Measurements from ENCODE around the gene CDK11B.
A peak's percentile ranks its signal among the peaks of the same experiment; 100 is the strongest.

The CDK11B gene

GRCh38 chr1:1626207-1627141 lies 32.3 kb downstream of the CDK11B start:
- no peak for DNase-seq

DNA sequence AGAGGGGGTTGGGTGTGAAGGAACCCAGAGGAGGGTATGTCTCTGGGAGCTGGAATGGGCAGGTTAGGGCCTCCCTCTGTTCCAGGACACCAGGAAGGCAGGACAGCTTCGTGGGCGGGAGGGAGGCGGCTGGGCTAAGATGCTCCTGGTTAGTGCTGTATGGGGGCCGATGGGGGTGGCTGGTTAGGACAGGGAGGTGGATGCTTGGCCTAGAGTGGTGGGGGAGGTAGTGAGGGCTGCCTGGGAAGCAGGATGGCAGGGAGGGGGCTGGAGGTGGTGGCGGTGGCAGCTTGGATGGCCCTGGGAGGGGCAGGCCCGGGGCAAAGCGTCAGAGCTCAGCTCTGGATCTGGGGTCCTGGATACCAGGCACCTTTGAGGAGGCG lies 33.0 kb downstream of the CDK11B start:
- DNase-seq, result no peak

- DNase-seq, result no peak
Measured at GRCh38 chr1:1625404-1625775, 33.4 kb downstream of the CDK11B start.

- DNase-seq, result no peak
Measured at GRCh38 chr1:1624443-1625403, 34.1 kb downstream of the CDK11B start.

DNA sequence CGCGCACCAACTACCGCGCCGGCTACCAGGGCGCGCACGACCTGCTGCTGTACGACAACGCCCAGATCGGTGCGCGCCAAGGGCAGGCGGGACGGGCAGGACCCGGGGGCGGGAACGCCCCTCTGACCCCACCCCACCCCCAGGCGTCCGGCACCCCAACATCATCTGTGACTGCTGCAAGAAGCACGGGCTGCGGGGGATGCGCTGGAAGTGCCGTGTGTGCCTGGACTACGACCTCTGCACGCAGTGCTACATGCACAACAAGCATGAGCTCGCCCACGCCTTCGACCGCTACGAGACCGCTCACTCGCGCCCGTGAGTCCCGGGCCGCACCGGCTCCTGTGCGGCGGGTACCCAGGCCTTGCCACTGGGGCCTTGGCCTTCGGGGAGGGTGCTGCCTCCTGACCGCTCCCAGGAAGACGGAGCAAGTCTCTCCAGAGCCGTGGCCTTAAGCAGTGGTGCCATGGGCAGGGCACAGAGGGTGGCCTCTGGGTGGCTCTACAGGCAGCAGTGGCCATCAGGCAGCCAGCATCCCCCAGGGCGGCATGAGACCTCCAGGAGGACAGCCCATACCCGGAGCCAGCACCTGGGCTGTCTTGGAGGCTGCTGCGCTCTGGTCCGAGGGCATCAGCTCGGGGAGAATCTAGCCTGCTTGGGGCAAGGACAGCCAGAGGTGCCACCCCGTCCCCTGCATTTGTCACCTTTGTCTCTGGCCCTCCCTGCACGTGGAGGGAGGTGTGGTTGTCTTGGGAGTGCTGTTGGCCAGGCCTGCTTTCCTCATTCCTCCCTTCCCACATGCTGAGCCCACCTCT lies 35.0 kb downstream of the CDK11B start:
- no peak for DNase-seq

DNA sequence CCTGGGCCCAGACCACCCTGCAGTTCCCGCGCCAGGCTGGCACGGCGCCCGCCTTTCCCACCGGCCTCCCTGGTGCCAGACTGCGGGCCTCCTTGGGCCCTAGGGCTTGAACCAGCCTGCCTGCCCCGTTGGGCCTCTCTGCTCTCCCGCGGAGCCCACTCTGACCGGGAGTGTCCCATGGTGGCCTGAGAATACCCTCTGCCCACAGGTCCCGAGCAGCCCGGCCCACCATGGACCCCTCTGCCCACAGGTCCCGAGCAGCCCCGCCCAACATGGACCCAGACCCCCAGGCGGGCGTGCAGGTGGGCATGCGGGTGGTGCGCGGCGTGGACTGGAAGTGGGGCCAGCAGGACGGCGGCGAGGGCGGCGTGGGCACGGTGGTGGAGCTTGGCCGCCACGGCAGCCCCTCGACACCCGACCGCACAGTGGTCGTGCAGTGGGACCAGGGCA lies 35.6 kb downstream of the CDK11B start:
- no peak for DNase-seq

GRCh38 chr1:1622788-1623094 lies 36.1 kb downstream of the CDK11B start:
- DNase-seq, result no peak

DNA sequence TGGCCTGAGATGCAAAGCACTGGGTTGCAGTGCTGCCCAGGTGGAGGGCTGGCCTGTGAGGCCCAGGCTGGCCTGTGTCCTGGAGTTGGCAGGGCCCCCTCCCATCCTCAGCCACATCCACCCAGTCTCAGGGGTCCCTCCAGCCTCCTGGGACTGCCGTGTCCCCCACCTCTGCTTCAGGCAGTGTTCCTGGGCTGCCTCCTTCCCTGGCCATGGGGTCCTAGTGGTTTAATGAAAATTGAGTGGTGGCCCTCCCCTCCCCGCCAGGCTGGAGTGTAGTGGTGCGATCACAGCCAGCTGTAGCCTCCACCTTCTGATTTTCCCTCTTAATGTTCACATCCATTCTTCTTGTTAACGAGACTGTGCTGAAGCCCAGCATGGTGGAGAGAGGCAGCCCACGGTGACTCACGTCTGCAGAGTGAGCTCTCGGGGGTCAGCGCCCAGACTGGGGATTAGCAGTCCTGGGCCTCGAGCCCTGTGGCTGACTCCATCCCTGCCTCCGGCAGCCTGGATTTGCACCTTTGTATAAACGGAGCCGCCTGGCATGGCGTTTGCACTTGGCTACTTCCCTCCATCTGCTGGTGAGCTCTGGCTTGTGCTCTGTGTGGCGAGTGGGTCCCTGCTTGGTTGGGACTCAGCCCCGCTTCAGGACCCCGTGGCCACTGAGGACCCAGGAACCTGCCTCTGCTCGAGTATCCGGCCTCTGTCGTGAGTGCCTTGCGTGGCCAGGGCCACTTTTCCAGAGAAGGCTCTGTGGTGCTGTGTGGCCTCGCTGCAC lies 36.6 kb downstream of the CDK11B start:
- no peak for DNase-seq

GRCh38 chr1:1621173-1622009 lies 37.4 kb downstream of the CDK11B start:
- no peak for DNase-seq

DNA sequence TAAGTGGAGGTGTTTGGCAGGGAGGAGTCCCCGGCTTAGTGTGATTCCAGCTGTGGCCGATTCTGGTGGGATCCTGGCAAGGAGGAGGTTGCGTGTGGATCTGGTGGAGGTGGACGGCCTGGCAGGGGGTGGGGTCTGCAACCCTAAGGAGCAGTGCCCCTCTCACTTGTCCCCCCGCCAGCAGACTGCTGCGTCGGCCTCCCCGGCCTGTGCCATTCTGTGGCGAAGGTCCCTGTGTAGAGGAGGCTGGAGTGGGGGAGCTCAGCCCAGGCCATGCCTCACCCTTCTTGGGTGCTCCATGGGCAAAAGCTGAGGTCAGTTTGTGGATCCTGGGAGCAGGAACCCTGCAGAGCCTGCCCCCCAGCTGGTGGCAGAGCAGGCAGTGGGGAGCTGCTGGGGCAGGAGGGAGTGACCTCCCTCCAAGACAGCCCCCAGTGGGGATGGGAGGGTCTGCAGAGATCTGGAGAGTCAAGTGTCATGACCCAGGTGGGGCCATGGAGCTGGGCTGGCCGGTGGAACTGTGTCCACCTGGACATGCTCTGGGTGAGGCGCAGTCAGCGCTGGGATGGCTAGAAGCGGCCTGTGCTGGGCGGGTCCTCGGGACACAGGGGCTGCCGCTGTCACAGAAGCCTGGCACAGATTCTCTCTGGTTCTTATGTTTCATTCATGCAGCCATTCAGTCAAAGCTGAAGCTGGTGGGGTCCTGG lies 38.2 kb downstream of the CDK11B start:
- DNase-seq, result no peak

GRCh38 chr1:1619917-1620361 lies 38.9 kb downstream of the CDK11B start:
- DNase-seq, result no peak

GRCh38 chr1:1618396-1619068 lies 40.3 kb downstream of the CDK11B start:
- DNase-seq, result no peak

DNA sequence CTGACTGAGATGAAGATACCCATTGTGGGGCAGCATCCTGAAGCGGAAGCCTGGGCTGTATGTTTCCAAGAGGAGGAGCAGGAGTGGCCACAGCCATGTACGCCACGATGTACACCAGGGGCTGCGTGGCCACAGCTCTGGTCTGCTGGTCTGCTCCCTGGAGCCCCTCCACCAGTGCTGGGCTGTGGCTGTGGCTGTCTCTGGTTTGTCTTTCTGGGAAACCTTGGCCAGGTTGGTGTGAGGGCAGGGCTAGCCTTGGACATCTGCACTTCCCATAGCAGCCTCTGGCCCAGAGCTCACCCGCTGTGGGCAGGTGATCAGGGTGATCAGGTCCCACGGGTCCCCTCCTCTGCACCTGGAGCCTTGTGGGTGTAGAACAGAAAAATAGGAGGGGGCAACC lies 40.9 kb downstream of the CDK11B start:
- DNase-seq, result no peak

DNA sequence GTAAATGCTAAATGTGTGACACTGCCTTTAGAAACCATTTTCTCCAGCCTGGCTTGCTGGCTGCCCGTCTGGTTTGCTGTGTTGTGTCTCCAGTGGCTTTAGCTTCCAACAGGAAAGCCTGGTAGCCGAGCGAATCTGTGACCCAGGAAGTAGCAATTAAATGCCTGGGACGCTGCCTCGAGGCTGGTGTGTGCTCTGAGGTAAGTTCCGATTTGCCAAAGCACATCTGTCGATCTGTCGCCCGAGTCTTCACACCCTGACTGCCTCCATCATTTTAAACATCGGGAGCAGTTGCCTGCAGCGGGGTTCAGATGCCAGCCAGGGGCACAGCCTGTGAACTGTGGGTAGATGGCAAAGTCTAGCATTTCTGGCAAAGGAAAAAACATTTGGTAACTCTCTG lies 41.3 kb downstream of the CDK11B start:
- no peak for DNase-seq

DNA sequence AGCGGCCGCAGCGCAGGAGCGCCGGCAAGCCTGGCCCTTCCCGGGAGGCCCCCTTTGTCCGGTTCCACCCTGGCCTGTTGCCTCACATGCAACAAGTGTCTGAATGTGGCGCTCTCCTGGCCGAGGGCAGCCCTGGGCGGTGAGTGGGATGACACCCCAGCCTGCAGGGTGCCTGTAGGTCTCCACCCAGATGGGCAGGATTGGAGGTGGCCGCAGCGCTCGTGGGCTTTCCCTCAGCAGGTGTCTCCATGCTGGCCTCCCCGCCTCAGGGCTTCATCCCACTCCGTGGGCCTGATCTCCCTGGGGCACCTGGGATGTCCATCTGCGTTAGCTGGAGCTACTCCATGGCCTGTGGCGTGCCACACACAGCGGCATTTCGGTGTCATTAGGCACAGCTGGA lies 42.0 kb downstream of the CDK11B start:
- DNase-seq, result no peak

DNA sequence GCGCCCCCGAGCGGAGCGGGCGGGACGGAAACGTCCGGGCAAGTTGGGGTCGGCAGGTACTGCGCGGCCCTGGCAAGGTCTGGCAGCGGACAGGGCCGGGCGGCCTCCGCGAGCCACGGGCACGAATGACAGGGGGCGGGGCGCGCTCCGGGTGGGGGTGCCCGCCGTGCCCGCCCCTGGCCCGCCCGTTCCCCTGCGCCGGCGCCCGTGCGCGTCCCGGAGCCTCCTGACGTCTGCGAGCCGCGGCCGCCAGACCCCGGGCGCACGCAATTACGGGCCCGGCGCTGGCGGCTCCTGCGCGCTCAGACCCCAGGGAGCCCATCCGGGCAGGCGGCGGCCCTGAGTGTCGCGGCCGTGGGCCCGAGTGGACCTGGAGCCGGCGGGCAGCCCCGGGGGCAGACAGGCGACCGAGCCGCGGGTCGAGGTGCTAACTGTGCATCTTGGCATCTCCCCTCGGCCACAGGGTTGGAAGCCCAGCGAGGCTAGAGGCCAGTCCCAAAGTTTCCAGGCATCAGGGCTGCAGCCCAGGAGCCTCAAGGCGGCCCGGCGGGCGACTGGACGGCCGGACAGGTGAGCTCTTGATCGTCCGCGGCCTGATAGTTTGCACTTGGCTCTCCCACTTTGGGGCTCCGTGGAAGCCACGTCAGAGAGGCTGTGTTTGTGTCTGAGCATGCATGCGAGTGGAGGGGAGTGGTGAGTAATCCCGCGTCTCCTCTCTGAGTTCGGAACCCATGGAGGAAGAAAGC lies 42.6 kb downstream of the CDK11B start:
- peak in 1 of 2 experiments; percentile 46 for DNase-seq

DNA sequence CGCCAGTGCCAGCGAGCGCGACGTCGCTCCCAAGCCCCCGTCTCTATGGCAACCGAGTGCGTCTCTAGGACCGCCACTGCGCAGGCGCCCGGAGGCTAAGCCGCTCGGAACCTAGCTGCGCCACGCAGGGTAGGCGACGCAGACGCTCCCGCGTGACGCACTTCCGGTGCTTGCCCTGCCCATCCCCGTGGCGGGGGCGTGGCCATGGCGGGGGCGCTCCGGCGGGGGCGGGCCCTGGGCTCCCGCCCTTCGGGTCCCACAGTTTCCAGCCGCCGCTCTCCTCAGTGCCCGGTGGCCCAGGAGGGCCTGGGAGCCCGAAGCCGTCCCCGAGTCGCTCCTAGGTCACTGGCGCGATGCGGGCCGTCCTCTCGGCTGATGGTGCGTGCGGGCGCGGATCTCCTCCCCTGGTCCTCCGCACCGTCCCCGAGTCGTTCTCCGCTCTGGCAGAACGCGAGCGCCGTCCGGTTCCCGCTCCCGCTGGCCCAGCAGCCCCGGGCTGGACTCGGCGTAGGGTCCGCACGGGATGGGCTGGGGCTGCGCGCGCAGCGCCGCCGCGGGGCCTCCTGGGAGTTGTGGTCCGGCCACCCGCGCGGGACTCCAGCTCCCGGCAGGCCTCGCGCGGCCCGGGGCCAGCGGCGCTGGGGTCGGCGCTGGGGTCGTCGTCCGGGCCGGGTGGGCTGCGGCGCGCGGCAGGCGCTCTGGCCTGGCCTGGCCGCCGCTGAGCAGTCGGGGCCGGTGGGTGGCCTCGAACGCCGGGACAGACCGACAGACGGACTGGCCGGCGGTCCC lies 43.4 kb downstream of the CDK11B start, which contains the start of gene MIB2:
MIB2 (plus strand) TSS at position 245 of the 789 bp plus-strand sequence. CDS start 7,953 bp downstream, outside the sequence.
- peak; percentile 97 to 98 for DNase-seq

- DNase-seq, result no peak
Measured at GRCh38 chr1:1614954-1615255, 43.9 kb downstream of the CDK11B start.

Data from stimulated activated CD4-positive, alpha-beta T cell treated with anti-CD3 and anti-CD28 coated beads, Interleukin-4, amount 100 ng/mL, for 4 hours (primary cell).